ENCODE results near the gene RNF220. TPM values are rescaled to one million over a fixed set of nuclear protein-coding genes. Genes with fewer than 3 reads are reported as not detected.

Gene RNF220
- total and polyA plus RNA-seq, 2 experiments from 2014 or later, result 77.2 to 117 TPM

- peaks cover 24% of the 10 kb centered on the region for H3K4me1 ChIP-seq (ENCODE audit: insufficient read depth)
- no peak overlapping the region for H3K4me3 ChIP-seq
- WGBS (ENCODE audit: low lambda C conversion rate, missing lambda C conversion rate), result 44% methylated on average over 4 of the region's 4 CpGs
- no peaks in the 10 kb centered on the region for H3K79me2 ChIP-seq
- no peaks in the 10 kb centered on the region for H4K20me1 ChIP-seq (ENCODE audit: insufficient read depth, poor library complexity, severe bottlenecking)
- H3K9me2 ChIP-seq (replicated peaks; ENCODE audit: insufficient read depth), result no peaks in the 10 kb centered on the region
- H3K4me2 ChIP-seq, result no peak overlapping the region
- TF ChIP-seq EZH2phosphoT487 (IDR thresholded peaks at IDR 0.05; ENCODE audit: low read depth, severe bottlenecking, unreplicated experiment) (no peak), EZH2 (IDR thresholded peaks at IDR 0.05; ENCODE audit: borderline replicate concordance) (no peak), CTCF (IDR thresholded peaks at IDR 0.05; ENCODE audit: poor library complexity) (no peak)
- DNase-seq (ENCODE audit: low spot score), result no peak
- no peak overlapping the region for H3K27ac ChIP-seq
- no peaks in the 10 kb centered on the region for H3K36me3 ChIP-seq (replicated peaks; ENCODE audit: insufficient read depth, low read depth)
- no peak overlapping the region for H2AFZ ChIP-seq
- no peaks in the 10 kb centered on the region for H3K9me3 ChIP-seq (ENCODE audit: low read depth)
- H3K27me3 ChIP-seq, result peaks cover 92% of the 10 kb centered on the region
These were observed 4.7 kb downstream of the RNF220 start for GRCh38 chr1:44409757-44410156.

GRCh38 chr1:44411861-44412260 is 6.8 kb downstream of the RNF220 start:
- H3K27ac ChIP-seq, result no peak overlapping the region
- no peaks in the 10 kb centered on the region for H4K20me1 ChIP-seq (ENCODE audit: insufficient read depth, poor library complexity, severe bottlenecking)
- H3K36me3 ChIP-seq (replicated peaks; ENCODE audit: insufficient read depth, low read depth), result no peaks in the 10 kb centered on the region
- H3K9me3 ChIP-seq (ENCODE audit: low read depth), result no peaks in the 10 kb centered on the region
- DNase-seq (ENCODE audit: low spot score), result no peak
- H2AFZ ChIP-seq, result no peak overlapping the region
- H3K79me2 ChIP-seq, result no peaks in the 10 kb centered on the region
- no peak overlapping the region for H3K4me3 ChIP-seq
- 88% methylated on average over 10 of the region's 10 CpGs for WGBS (ENCODE audit: low lambda C conversion rate, missing lambda C conversion rate)
- H3K9me2 ChIP-seq (replicated peaks; ENCODE audit: insufficient read depth), result no peaks in the 10 kb centered on the region
- TF ChIP-seq EZH2 (IDR thresholded peaks at IDR 0.05; ENCODE audit: borderline replicate concordance), result no peak
- no peak for TF ChIP-seq CTCF (IDR thresholded peaks at IDR 0.05; ENCODE audit: poor library complexity)
- no peak for TF ChIP-seq EZH2phosphoT487 (IDR thresholded peaks at IDR 0.05; ENCODE audit: low read depth, severe bottlenecking, unreplicated experiment)
- no peak overlapping the region for H3K4me2 ChIP-seq
- H3K4me1 ChIP-seq (ENCODE audit: insufficient read depth), result peaks cover 13% of the 10 kb centered on the region
- peaks cover 98% of the 10 kb centered on the region for H3K27me3 ChIP-seq

- Histone ChIP-seq H3K4me3 (no peak overlapping the region), H2AFZ (no peak overlapping the region), H3K27ac (no peak overlapping the region), H3K9me2 (replicated peaks; ENCODE audit: insufficient read depth) (no peaks in the 10 kb centered on the region), H4K20me1 (ENCODE audit: insufficient read depth, poor library complexity, severe bottlenecking) (no peaks in the 10 kb centered on the region), H3K36me3 (replicated peaks; ENCODE audit: insufficient read depth, low read depth) (no peaks in the 10 kb centered on the region), H3K79me2 (no peaks in the 10 kb centered on the region), H3K4me2 (no peak overlapping the region), H3K27me3 (peaks cover 98% of the 10 kb centered on the region), H3K9me3 (ENCODE audit: low read depth) (no peaks in the 10 kb centered on the region), H3K4me1 (ENCODE audit: insufficient read depth) (peaks cover 12% of the 10 kb centered on the region)
- DNase-seq (ENCODE audit: low spot score), result no peak
- TF ChIP-seq EZH2 (IDR thresholded peaks at IDR 0.05; ENCODE audit: borderline replicate concordance) (no peak), CTCF (IDR thresholded peaks at IDR 0.05; ENCODE audit: poor library complexity) (no peak), EZH2phosphoT487 (IDR thresholded peaks at IDR 0.05; ENCODE audit: low read depth, severe bottlenecking, unreplicated experiment) (no peak)
- 60% methylated on average over 7 of the region's 7 CpGs for WGBS (ENCODE audit: low lambda C conversion rate, missing lambda C conversion rate)
These were observed 7.5 kb downstream of the RNF220 start for GRCh38 chr1:44412601-44413000.

- Histone ChIP-seq H3K79me2 (no peaks in the 10 kb centered on the region), H3K36me3 (replicated peaks; ENCODE audit: insufficient read depth, low read depth) (no peaks in the 10 kb centered on the region), H3K27ac (no peak overlapping the region), H3K4me3 (no peak overlapping the region), H3K27me3 (peaks cover 98% of the 10 kb centered on the region), H3K9me3 (ENCODE audit: low read depth) (no peaks in the 10 kb centered on the region), H2AFZ (no peak overlapping the region), H3K4me2 (no peak overlapping the region), H4K20me1 (ENCODE audit: insufficient read depth, poor library complexity, severe bottlenecking) (no peaks in the 10 kb centered on the region), H3K9me2 (replicated peaks; ENCODE audit: insufficient read depth) (no peaks in the 10 kb centered on the region), H3K4me1 (ENCODE audit: insufficient read depth) (peaks cover 16% of the 10 kb centered on the region)
- WGBS (ENCODE audit: low lambda C conversion rate, missing lambda C conversion rate), result 58% methylated on average over 9 of the region's 9 CpGs
- no peak for DNase-seq (ENCODE audit: low spot score)
- no peak for TF ChIP-seq CTCF (IDR thresholded peaks at IDR 0.05; ENCODE audit: poor library complexity)
- TF ChIP-seq EZH2phosphoT487 (IDR thresholded peaks at IDR 0.05; ENCODE audit: low read depth, severe bottlenecking, unreplicated experiment), result no peak
- TF ChIP-seq EZH2 (IDR thresholded peaks at IDR 0.05; ENCODE audit: borderline replicate concordance), result no peak
These were observed 8.7 kb downstream of the RNF220 start for GRCh38 chr1:44413740-44414139.
